Measurements from ENCODE around the gene RHO. TPM values are rescaled to one million over a fixed set of nuclear protein-coding genes. Genes with fewer than 3 reads are reported as not detected.

RHO gene
- total RNA-seq, 1 experiment from 2014 or later = not detected

GRCh38 chr3:129563332-129563731 lies 34.9 kb downstream of the RHO start:
- no peak for ATAC-seq
- Mint-ChIP-seq H3K36me3 (peaks cover under 1% of the 10 kb centered on the region; the same call in 1 of the 2 replicates), H3K4me3 (no peak overlapping the region), H3K27me3 (ENCODE audit: low read depth) (no peaks in the 10 kb centered on the region), H3K27ac (no peak overlapping the region), H3K9me3 (no peaks in the 10 kb centered on the region), H3K4me1 (peaks cover 10% of the 10 kb centered on the region)
- POLR2A ChIA-PET = no interaction called here
- TF ChIP-seq ARID4B (CRISPR knock-in tag; IDR thresholded peaks at IDR 0.05; ENCODE audit: borderline replicate concordance) (no peak), SMAD3 (CRISPR knock-in tag; IDR thresholded peaks at IDR 0.05; ENCODE audit: borderline replicate concordance) (no peak), GRHL2 (CRISPR knock-in tag; IDR thresholded peaks at IDR 0.05; ENCODE audit: insufficient replicate concordance, severe bottlenecking) (no peak), SMAD4 (CRISPR knock-in tag; IDR thresholded peaks at IDR 0.05) (no peak), CREM (CRISPR knock-in tag; IDR thresholded peaks at IDR 0.05) (no peak), NR3C1 (CRISPR knock-in tag; conservative IDR thresholded peaks at IDR 0.05; ENCODE audit: low read depth) (no peak), PRRX2 (CRISPR knock-in tag; IDR thresholded peaks at IDR 0.05) (no peak), ELF4 (CRISPR knock-in tag; IDR thresholded peaks at IDR 0.05; ENCODE audit: low read depth) (no peak), ZNF416 (CRISPR knock-in tag; IDR thresholded peaks at IDR 0.05) (no peak), ZNF317 (CRISPR knock-in tag; IDR thresholded peaks at IDR 0.05; ENCODE audit: borderline replicate concordance, low read depth) (no peak), AR (CRISPR knock-in tag; IDR thresholded peaks at IDR 0.05) (no peak)
- TF ChIP-seq, protein P1, sequence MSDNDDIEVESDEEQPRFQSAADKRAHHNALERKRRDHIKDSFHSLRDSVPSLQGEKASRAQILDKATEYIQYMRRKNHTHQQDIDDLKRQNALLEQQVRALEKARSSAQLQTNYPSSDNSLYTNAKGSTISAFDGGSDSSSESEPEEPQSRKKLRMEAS (CRISPR knock-in tag; IDR thresholded peaks at IDR 0.05) = no peak
- TF ChIP-seq, protein P2, sequence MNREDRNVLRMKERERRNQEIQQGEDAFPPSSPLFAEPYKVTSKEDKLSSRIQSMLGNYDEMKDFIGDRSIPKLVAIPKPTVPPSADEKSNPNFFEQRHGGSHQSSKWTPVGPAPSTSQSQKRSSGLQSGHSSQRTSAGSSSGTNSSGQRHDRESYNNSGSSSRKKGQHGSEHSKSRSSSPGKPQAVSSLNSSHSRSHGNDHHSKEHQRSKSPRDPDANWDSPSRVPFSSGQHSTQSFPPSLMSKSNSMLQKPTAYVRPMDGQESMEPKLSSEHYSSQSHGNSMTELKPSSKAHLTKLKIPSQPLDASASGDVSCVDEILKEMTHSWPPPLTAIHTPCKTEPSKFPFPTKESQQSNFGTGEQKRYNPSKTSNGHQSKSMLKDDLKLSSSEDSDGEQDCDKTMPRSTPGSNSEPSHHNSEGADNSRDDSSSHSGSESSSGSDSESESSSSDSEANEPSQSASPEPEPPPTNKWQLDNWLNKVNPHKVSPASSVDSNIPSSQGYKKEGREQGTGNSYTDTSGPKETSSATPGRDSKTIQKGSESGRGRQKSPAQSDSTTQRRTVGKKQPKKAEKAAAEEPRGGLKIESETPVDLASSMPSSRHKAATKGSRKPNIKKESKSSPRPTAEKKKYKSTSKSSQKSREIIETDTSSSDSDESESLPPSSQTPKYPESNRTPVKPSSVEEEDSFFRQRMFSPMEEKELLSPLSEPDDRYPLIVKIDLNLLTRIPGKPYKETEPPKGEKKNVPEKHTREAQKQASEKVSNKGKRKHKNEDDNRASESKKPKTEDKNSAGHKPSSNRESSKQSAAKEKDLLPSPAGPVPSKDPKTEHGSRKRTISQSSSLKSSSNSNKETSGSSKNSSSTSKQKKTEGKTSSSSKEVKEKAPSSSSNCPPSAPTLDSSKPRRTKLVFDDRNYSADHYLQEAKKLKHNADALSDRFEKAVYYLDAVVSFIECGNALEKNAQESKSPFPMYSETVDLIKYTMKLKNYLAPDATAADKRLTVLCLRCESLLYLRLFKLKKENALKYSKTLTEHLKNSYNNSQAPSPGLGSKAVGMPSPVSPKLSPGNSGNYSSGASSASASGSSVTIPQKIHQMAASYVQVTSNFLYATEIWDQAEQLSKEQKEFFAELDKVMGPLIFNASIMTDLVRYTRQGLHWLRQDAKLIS (CRISPR knock-in tag; IDR thresholded peaks at IDR 0.05; ENCODE audit: borderline replicate concordance) = no peak
- TF ChIP-seq, protein P3, sequence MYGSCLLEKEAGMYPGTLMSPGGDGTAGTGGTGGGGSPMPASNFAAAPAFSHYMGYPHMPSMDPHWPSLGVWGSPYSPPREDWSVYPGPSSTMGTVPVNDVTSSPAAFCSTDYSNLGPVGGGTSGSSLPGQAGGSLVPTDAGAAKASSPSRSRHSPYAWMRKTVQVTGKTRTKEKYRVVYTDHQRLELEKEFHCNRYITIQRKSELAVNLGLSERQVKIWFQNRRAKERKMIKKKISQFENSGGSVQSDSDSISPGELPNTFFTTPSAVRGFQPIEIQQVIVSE (CRISPR knock-in tag; IDR thresholded peaks at IDR 0.05; ENCODE audit: borderline replicate concordance) = no peak
- TF ChIP-seq, protein P4, sequence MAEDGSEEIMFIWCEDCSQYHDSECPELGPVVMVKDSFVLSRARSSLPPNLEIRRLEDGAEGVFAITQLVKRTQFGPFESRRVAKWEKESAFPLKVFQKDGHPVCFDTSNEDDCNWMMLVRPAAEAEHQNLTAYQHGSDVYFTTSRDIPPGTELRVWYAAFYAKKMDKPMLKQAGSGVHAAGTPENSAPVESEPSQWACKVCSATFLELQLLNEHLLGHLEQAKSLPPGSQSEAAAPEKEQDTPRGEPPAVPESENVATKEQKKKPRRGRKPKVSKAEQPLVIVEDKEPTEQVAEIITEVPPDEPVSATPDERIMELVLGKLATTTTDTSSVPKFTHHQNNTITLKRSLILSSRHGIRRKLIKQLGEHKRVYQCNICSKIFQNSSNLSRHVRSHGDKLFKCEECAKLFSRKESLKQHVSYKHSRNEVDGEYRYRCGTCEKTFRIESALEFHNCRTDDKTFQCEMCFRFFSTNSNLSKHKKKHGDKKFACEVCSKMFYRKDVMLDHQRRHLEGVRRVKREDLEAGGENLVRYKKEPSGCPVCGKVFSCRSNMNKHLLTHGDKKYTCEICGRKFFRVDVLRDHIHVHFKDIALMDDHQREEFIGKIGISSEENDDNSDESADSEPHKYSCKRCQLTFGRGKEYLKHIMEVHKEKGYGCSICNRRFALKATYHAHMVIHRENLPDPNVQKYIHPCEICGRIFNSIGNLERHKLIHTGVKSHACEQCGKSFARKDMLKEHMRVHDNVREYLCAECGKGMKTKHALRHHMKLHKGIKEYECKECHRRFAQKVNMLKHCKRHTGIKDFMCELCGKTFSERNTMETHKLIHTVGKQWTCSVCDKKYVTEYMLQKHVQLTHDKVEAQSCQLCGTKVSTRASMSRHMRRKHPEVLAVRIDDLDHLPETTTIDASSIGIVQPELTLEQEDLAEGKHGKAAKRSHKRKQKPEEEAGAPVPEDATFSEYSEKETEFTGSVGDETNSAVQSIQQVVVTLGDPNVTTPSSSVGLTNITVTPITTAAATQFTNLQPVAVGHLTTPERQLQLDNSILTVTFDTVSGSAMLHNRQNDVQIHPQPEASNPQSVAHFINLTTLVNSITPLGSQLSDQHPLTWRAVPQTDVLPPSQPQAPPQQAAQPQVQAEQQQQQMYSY (CRISPR knock-in tag; IDR thresholded peaks at IDR 0.05) = no peak
- CTCF ChIA-PET = no interaction called here
- DNase-seq (ENCODE audit: low spot score) = no peak

Measured in WTC11 (cell line).